Mucosa of rectum (tissue), 2 donors: ENCODE data around the gene MTSS2.

ENCODE experiments used
- H3K27ac ChIP-seq, 2 donors: one replicate each; pipeline ENCODE4 v1.7.0; 2013; ENCODE audit warnings: inconsistent platforms in 2 of 2, low read depth in 2 of 2, low read length in 2 of 2
- H3K27me3 ChIP-seq, 2 donors: one replicate each; pipeline ENCODE4 v1.7.0; 2013; ENCODE audit warnings: low read length in 2 of 2; ENCODE audit not compliant: control insufficient read depth in 2 of 2, insufficient read depth in 2 of 2
- H3K36me3 ChIP-seq, 2 donors: one replicate each; pipeline ENCODE4 v1.7.0; 2013; ENCODE audit warnings: low read length in 2 of 2; ENCODE audit not compliant: control insufficient read depth in 2 of 2, insufficient read depth in 2 of 2
- H3K4me1 ChIP-seq, 2 donors: one replicate each; pipeline ENCODE4 v1.7.0; 2013; ENCODE audit warnings: low read length in 2 of 2, mild to moderate bottlenecking in 1 of 2; ENCODE audit not compliant: control insufficient read depth in 2 of 2, insufficient read depth in 2 of 2
- H3K4me3 ChIP-seq, 2 donors: one replicate each; pipeline ENCODE4 v1.7.0; 2013; ENCODE audit warnings: low read length in 2 of 2
- H3K9ac ChIP-seq, 2 donors: one replicate each; pipeline ENCODE4 v1.7.0; 2013; ENCODE audit warnings: low read length in 2 of 2, low read depth in 1 of 2, mild to moderate bottlenecking in 1 of 2
- H3K9me3 ChIP-seq, 2 donors: one replicate each; pipeline ENCODE4 v1.7.0; 2013; ENCODE audit warnings: low read length in 2 of 2; ENCODE audit not compliant: control insufficient read depth in 2 of 2
- donor health status: healthy.
- donor health status: Normal muscosa, but diverticular disease.

MTSS2 gene

DNA sequence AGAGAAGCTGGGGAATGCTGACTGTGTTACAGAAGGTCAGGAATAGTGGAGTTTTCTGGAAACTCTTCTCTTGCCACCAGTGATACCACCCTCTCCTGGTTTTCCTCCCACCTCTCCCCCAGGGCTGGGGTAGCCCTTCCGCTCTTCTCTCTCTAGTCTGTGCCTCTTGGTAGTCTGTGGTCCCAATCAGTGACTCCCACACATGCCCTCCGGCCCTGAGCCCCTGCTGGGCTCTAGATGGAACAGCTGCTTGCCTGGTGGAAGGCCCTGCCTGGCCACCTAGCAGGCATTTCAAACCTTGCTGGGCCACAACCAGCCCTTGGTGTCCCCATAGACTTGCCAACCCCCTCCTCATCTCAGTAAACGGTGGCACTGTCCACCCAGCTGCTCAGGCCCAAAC lies 15.2 kb upstream of the MTSS2 start:
- H3K36me3 ChIP-seq: peaks cover 0 to 11% of the 10 kb centered on the region in 2 donors
- H3K27me3 ChIP-seq: no peaks in the 10 kb centered on the region
- no peak overlapping the region for H3K9ac ChIP-seq
- H3K4me1 ChIP-seq: peaks cover 5 to 7% of the 10 kb centered on the region in 2 donors
- H3K27ac ChIP-seq: peak overlapping the region in 1 of 2 donors; percentile 74
- no peak overlapping the region for H3K4me3 ChIP-seq
- H3K9me3 ChIP-seq: no peaks in the 10 kb centered on the region

- no peak overlapping the region for H3K9ac ChIP-seq
- H3K36me3 ChIP-seq: peaks cover 0 to 11% of the 10 kb centered on the region in 2 donors
- no peaks in the 10 kb centered on the region for H3K27me3 ChIP-seq
- no peaks in the 10 kb centered on the region for H3K9me3 ChIP-seq
- H3K27ac ChIP-seq: peak overlapping the region in 1 of 2 donors; percentile 74
- H3K4me1 ChIP-seq: peaks cover 11 to 12% of the 10 kb centered on the region in 2 donors
- no peak overlapping the region for H3K4me3 ChIP-seq
Observed at GRCh38 chr16:70700101-70701020, 14.5 kb upstream of the MTSS2 start.

DNA sequence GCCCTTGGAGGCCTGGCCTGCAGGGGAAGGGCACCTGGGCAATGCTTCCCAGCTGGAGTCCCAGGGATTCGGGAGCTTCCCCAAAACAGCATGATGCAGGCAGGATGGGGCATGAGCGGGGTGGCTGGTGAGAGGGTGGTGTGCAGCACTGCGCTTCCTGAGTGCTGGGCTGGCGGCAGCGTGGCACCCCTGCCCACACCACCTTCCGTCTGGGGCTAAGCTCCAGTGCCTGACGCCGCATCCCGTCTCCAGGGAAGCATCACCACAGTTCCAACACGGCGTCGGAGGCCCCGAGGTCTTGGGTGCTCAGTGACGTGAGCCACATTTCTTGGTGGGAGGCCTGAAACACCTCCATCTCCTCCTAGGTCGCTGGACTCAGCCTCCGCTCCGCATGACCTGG lies 13.8 kb upstream of the MTSS2 start:
- no peaks in the 10 kb centered on the region for H3K27me3 ChIP-seq
- no peak overlapping the region for H3K4me3 ChIP-seq
- H3K9ac ChIP-seq: no peak overlapping the region
- no peaks in the 10 kb centered on the region for H3K9me3 ChIP-seq
- H3K36me3 ChIP-seq: peaks cover 0 to 11% of the 10 kb centered on the region in 2 donors
- H3K27ac ChIP-seq: peak overlapping the region in 1 of 2 donors; percentile 74
- H3K4me1 ChIP-seq: peaks cover 14% of the 10 kb centered on the region in 2 donors

- H3K4me1 ChIP-seq: peaks cover 14 to 17% of the 10 kb centered on the region in 2 donors
- H3K4me3 ChIP-seq: no peak overlapping the region
- H3K9ac ChIP-seq: no peak overlapping the region
- H3K36me3 ChIP-seq: peaks cover 0 to 11% of the 10 kb centered on the region in 2 donors
- no peak overlapping the region for H3K27ac ChIP-seq
- H3K27me3 ChIP-seq: no peaks in the 10 kb centered on the region
- H3K9me3 ChIP-seq: no peaks in the 10 kb centered on the region
Observed at GRCh38 chr16:70698901-70699300, 13.0 kb upstream of the MTSS2 start.

DNA sequence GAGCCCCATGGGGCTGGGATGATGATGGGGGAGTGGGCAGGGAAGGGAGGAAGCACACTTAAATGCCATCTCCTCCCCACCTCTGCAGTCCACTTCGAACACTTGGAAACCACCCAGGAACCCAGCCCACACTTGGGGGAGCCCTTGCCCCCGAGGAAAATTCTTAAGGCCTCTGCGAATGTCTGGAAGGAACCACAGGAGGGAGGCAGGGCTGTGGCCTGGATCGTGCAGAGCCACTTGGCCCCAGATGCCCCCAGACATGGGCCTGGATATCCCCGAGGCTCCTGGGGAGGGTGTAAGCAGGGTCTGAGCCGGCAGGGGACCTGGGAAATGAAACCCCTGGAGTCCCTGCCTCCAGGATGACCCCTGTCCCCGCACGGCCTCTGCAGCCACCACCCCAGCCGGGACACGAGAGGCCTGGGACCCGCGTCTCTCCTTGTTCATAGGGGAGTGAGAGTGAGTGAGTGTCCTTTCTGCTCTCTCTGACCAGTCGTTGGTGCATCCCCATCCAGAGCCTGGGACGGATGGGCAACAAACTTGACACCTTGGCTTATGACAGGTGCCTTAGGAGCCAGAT lies 11.8 kb upstream of the MTSS2 start:
- Histone ChIP-seq H3K27me3 (no peaks in the 10 kb centered on the region), H3K36me3 (peaks cover 0 to 11% of the 10 kb centered on the region in 2 donors), H3K27ac (peak overlapping the region in 1 of 2 donors; percentile 38), H3K4me1 (peaks cover 16 to 24% of the 10 kb centered on the region in 2 donors), H3K9me3 (no peaks in the 10 kb centered on the region), H3K4me3 (no peak overlapping the region), H3K9ac (no peak overlapping the region)

GRCh38 chr16:70696952-70697593 lies 11.2 kb upstream of the MTSS2 start:
- Histone ChIP-seq H3K9ac (no peak overlapping the region), H3K36me3 (peaks cover 0 to 11% of the 10 kb centered on the region in 2 donors), H3K4me1 (peaks cover 15 to 28% of the 10 kb centered on the region in 2 donors), H3K4me3 (no peak overlapping the region), H3K27ac (peak overlapping the region; percentile 10 to 38), H3K27me3 (no peaks in the 10 kb centered on the region), H3K9me3 (no peaks in the 10 kb centered on the region)

DNA sequence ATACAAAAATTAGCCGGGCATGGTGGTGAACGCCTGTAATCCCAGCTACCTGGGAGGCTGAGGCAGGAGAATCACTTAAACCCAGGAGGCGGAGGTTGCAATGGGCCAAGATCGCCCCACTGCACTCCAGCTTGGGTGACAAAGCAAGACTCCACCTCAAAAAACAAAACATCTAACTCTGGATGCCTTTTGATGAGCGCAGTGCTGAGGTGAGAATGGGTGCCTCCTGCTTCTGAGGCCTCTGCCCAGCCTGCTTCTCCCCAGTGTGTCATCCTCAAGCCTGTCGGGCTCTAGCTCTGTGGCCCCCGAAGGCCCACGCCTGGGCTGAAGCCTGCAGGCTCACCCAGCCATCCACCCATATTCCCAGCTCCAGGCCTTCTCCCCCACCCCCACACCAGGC lies 10.5 kb upstream of the MTSS2 start:
- Histone ChIP-seq H3K4me1 (peaks cover 16 to 34% of the 10 kb centered on the region in 2 donors), H3K36me3 (peaks cover 0 to 11% of the 10 kb centered on the region in 2 donors), H3K27ac (no peak overlapping the region), H3K9ac (no peak overlapping the region), H3K9me3 (no peaks in the 10 kb centered on the region), H3K27me3 (no peaks in the 10 kb centered on the region), H3K4me3 (no peak overlapping the region)

- no peaks in the 10 kb centered on the region for H3K27me3 ChIP-seq
- H3K36me3 ChIP-seq: peaks cover 0 to 11% of the 10 kb centered on the region in 2 donors
- H3K4me3 ChIP-seq: no peak overlapping the region
- H3K27ac ChIP-seq: peak overlapping the region; percentile 56 to 61
- no peaks in the 10 kb centered on the region for H3K9me3 ChIP-seq
- peaks cover 25 to 42% of the 10 kb centered on the region in 2 donors for H3K4me1 ChIP-seq
- peak overlapping the region; percentile 13 to 41 for H3K9ac ChIP-seq
Observed at GRCh38 chr16:70695331-70696070, 9.6 kb upstream of the MTSS2 start.

DNA sequence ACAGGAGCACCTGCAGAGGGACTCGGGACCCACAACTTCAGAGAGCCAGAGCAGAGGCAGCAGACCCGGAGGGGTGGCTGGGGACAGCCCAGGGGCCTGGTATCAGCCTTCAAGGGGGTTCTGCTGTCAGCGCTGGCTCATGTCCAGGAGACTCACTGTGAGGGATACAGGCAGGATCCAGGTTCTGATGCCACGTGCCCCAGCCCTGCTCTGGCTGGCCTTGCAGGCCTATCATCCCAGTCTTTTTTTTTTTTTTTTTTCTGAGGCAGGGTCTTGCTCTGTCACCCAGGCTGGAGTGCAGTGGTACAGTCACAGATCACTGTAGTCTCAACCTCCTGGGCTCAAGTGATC lies 9.0 kb upstream of the MTSS2 start:
- Histone ChIP-seq H3K36me3 (peaks cover 0 to 11% of the 10 kb centered on the region in 2 donors), H3K27ac (peak overlapping the region in 1 of 2 donors; percentile 83), H3K4me3 (no peak overlapping the region), H3K9me3 (no peaks in the 10 kb centered on the region), H3K9ac (no peak overlapping the region), H3K4me1 (peaks cover 31 to 49% of the 10 kb centered on the region in 2 donors), H3K27me3 (no peaks in the 10 kb centered on the region)
